Fibroblast of villous mesenchyme (primary cell): ENCODE data around the gene SLC29A2. TPM values are rescaled to one million over a fixed set of nuclear protein-coding genes. Genes with fewer than 3 reads are reported as not detected.

Source experiments
- DNase-seq: peaks from one replicate; pipeline ENCODE4 v3.0.0-alpha.2; 2010; ENCODE audit warnings: low read depth
- H3K4me3 ChIP-seq: 2 replicates; pipeline ENCODE4 v1.5.1; 2011; ENCODE audit warnings: low read depth, mild to moderate bottlenecking, low read length
- total RNA-seq: library from RNA; depleted of rRNA; stranded (reverse); fragments of >200 nt; gene quantifications from 2 replicates; pipeline ENCODE4 v1.2.3, GENCODE V29; 2012
- TF ChIP-seq, protein P1 (sequence below): IDR thresholded peaks from 2 replicates; pipeline ENCODE4 v1.5.1; 2012; ENCODE audit warnings: low read depth, mild to moderate bottlenecking, low read length; ENCODE audit not compliant: insufficient read depth

SLC29A2 gene
- total RNA-seq, 1 donor = 0.86 TPM

DNA sequence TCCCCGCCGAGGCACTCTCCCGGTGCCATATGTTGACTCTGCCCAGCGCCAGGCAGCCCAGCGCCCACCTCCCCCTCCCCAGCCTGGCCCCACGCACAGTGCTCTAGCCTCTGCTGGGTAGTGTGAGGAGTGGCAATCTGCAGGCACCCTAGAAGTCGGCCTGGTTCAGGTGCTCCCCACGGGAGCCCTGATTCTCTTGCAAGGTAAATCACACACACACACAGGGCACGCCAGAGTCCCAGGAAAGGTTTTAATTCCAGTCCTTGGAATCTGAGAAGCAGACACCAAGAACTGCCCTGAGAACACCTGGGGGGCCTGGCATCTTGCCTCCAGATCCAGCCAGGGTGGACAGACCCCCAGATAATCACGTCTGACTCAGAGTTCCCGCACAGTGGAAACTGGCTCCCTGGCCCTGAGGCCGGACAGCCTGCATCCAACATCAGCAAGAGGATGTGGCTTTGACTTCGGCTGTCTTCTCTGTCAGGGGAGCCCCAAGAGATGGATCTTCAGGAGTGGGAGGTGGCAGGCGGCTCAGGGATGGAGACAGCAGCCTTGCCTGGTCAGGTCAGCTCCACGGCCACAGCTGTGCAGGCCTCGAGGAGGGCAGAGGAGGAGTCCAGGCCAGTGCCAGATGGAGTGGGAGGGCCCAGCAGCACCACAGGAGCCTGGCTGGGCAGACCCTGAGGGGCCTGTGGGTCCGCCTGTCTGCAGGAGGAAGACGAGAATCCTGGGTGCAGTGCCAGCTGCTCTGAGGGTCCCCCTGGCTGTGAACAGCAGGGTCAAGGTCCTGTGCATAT, 34.3 kb downstream of the SLC29A2 start:
- no peak for DNase-seq
- TF ChIP-seq, protein P1, sequence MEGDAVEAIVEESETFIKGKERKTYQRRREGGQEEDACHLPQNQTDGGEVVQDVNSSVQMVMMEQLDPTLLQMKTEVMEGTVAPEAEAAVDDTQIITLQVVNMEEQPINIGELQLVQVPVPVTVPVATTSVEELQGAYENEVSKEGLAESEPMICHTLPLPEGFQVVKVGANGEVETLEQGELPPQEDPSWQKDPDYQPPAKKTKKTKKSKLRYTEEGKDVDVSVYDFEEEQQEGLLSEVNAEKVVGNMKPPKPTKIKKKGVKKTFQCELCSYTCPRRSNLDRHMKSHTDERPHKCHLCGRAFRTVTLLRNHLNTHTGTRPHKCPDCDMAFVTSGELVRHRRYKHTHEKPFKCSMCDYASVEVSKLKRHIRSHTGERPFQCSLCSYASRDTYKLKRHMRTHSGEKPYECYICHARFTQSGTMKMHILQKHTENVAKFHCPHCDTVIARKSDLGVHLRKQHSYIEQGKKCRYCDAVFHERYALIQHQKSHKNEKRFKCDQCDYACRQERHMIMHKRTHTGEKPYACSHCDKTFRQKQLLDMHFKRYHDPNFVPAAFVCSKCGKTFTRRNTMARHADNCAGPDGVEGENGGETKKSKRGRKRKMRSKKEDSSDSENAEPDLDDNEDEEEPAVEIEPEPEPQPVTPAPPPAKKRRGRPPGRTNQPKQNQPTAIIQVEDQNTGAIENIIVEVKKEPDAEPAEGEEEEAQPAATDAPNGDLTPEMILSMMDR = no peak
- no peak overlapping the region for H3K4me3 ChIP-seq

DNA sequence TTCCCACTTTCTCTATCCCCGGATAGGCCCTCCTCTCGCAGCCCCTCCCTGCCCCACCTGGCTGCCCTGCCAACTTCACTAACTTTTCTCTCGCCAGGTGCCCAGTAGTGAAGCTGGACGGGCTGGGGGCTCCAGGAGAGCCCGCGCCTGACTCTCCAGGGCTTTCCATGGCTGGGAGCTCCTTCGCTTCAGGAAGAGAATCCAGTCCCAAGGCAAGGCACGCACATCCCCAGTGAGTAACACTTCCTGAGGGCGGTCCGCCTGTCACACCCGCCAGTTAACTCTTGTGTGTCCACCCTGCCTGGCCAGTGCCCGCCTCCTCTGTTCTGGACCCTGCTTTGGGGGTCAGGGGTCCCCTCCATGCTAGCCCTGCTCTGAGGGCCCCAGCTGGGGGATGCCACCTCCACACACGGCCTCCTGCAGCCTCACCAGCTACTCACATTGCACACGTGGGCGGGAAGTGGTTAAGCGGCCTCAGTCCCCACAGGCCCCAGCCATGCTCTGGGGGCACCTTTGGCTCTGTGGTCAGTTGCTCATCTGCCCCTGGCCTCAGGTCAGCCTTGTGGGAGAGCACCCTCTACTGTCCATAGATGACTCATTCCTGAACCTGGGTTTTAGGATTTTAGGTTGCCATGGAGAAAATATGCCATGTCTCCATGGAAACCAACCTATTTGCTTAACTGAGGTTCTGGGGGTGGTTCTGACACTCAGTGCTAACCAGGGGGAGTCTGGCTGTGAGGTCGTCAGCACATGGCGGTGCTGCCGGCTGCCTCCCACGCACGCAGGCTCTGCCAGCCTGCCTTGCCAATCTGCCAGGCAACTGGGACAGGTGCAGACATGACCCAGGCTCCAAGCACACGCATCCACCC, 35.1 kb downstream of the SLC29A2 start, which contains the start of gene RIN1:
RIN1 (minus strand) TSS at position 201 of the 869 bp plus-strand sequence; CDS start at position 169, 32 bp downstream.
- TF ChIP-seq, protein P1 = peak; percentile 56
- DNase-seq = peak; percentile 97
- H3K4me3 ChIP-seq = peak within 1 kb of the TSS; percentile 67

DNA sequence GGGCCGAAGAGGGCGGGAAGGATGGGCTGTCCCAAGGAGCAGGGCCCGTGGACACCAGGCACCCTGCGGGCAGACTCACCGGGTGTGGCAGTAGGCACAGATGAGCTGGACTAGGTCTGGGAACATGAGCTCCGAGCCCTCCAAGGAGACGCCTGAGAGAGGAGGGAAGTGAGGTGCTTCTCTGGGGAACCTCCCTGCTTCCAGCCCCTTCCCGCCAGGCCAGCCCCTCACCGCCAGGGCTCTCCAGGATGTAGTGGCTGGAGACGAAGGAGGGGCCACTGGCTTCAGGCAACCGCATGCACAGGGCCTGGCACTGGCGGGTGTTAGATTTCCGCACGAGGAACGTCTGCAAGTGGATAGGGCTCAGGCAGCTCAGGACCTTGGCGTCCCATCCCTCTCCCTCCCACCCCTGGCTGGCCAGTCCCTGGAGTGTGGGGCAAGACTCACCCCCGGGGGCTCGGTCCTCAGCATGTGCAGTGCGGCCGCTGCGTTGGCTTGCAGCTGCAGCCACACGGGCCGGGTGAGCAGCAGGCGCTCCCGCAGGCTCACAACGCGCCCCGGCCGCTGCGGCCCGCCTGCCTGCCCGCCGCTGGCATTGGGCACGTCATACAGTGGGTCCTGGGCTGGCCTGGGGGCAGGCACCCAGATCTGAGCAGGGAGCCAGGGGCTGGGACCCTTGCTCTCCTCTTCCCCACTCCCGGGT, 35.9 kb downstream of the SLC29A2 start:
- TF ChIP-seq, protein P1 = peak; percentile 7
- H3K4me3 ChIP-seq = peak overlapping the region; percentile 67
- DNase-seq = peak; percentile 72

DNA sequence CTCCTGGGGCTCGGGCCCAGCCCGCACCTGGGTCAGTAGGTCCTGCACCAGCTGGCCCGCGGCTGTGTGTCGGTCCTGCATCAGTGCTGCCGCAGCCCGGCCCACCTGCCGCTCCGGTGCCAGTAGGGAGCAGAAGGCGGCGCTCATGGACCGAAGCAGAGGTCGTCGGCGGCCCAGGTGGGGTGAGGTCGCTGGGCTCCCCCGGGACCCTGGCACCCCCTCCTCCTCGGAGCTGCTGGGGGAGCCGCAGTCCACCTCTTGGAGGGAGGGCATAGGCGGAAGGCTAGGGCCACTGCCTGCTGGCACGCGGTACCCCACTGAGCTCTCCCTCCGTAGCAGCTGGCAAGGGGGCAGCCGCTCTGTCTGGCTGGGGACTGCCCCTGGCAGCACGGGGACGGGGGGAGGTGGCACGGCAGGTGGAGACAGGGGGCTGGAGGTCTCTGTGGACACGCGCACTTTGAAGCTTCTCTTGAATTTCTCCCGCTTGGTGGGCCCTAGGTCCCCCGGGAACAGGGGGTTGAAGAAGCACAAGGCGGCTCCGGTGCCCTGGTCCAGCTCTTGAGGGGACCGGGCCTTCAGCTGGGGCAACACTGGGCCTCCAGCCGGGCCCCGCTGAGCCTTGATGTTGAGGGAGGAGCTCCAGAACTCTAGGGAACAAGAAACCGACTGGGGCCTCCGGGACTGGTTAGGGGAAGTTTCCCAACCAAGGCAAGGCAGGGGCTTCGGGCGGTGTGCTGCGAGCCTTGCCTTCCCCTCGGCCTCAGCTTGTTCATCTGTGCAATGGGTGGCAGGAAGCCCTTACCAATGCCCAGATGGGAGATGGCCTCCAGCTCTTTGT, 36.7 kb downstream of the SLC29A2 start:
- TF ChIP-seq, protein P1 = no peak
- no peak for DNase-seq
- H3K4me3 ChIP-seq = peak overlapping the region; percentile 67

DNA sequence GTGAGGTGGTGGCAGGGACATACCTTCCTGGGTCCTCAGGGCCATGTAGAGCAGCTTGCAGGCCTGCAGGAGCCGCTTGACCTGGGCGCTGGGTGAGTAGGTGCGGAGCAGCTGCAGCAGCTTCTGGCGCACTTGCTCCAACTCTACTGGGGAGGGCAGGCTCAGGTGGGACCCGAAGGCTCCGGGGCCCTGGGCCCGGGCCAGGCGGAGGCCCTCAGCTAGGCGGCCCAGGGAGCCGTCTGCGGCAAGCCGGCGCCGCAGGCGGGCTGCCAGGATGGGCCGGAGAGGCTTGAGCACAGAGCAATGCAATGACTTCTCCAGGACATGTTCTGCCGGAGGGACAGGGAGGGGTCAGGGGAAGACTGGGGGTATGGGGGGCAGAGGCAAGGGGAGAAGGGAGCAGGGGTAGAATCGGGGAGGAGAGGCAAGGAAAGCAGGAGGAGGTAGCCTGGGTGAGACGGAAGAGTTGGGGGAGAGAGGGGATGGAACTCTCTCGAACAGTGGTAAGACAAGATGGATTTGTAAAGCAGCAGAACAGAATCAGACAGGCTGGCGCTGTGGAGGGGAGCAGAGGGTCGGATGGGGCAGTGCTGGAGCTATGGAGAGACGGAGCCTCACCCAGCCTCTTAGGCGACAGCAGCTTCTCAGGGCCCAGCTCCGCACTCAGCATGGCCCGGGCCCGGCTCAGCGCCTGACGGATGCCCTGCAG, 37.5 kb downstream of the SLC29A2 start:
- H3K4me3 ChIP-seq = no peak overlapping the region
- DNase-seq = no peak
- TF ChIP-seq, protein P1 = no peak
